Ovary (tissue), 3 donors: Measurements from ENCODE around the gene REEP6.

ENCODE experiments used
- CTCF ChIP-seq, 3 donors: fragments of 450-650 bp in 2 of 3; fragments of 200-600 bp in 1 of 3; IDR thresholded peaks; one replicate each; pipeline versions ENCODE4 v1.5.1 to v1.8.0; 2016 to 2022; ENCODE audit warnings: antibody characterized with exemption in 3 of 3, mild to moderate bottlenecking in 1 of 3
- POLR2A ChIP-seq: fragments of 450-650 bp; IDR thresholded peaks from one replicate; pipeline ENCODE4 v1.6.1; 2017; ENCODE audit warnings: antibody characterized with exemption, mild to moderate bottlenecking, moderate library complexity
- donor health status: DM: no; HTN: no; CAD: no.

- no peak for TF ChIP-seq POLR2A
- no peak for TF ChIP-seq CTCF (IDR thresholded peaks at IDR 0.05)
Observed at GRCh38 chr19:1509602-1510441, 18.8 kb downstream of the REEP6 start.
